Large intestine (tissue), 3 donors: ENCODE measurements around the gene UBXN4. TPM values are rescaled to one million over a fixed set of nuclear protein-coding genes. Genes with fewer than 3 reads are reported as not detected.
"Not testable (repeated sequence)": the region's sequence is repeated elsewhere in the genome, so short reads cannot be mapped to it uniquely, and the experiment has no call there.

Source experiments
- DNase-seq, 2 donors: peaks; one replicate each; pipeline versions ENCODE4 v3.0.0 to v3.0.0-alpha.2; 2013
- H3K27ac ChIP-seq: one replicate; pipeline ENCODE4 v1.5.1; 2013; ENCODE audit warnings: low read length
- H3K27me3 ChIP-seq: 2 replicates; pipeline ENCODE4 v1.6.1; 2013; ENCODE audit warnings: low read length; ENCODE audit not compliant: control insufficient read depth, insufficient read depth
- H3K36me3 ChIP-seq: 2 replicates; pipeline ENCODE4 v1.6.1; 2013; ENCODE audit warnings: low read length; ENCODE audit not compliant: control insufficient read depth, insufficient read depth
- H3K4me1 ChIP-seq: one replicate; pipeline ENCODE4 v1.6.1; 2013; ENCODE audit warnings: low read length; ENCODE audit not compliant: control insufficient read depth, insufficient read depth
- H3K4me3 ChIP-seq: one replicate; pipeline ENCODE4 v1.5.1; 2013; ENCODE audit warnings: low read length
- H3K9me3 ChIP-seq: one replicate; pipeline ENCODE4 v1.6.1; 2013; ENCODE audit warnings: mild to moderate bottlenecking, low read depth, low read length, moderate library complexity; ENCODE audit not compliant: control insufficient read depth
- WGBS: methylation state at CpG from one replicate; pipeline ENCODE4 v1.1.5; 2013; ENCODE audit warnings: low lambda C conversion rate; ENCODE audit not compliant: insufficient coverage; 5-methylcytosine and 5-hydroxymethylcytosine counted together
- polyA plus RNA-seq: library from polyadenylated mRNA; unstranded; fragments of 120-200 nt; gene quantifications from one replicate; pipeline ENCODE4 v1.2.1, GENCODE V29; 2013

Gene UBXN4
- polyA plus RNA-seq, 1 donor: 129 TPM

DNA sequence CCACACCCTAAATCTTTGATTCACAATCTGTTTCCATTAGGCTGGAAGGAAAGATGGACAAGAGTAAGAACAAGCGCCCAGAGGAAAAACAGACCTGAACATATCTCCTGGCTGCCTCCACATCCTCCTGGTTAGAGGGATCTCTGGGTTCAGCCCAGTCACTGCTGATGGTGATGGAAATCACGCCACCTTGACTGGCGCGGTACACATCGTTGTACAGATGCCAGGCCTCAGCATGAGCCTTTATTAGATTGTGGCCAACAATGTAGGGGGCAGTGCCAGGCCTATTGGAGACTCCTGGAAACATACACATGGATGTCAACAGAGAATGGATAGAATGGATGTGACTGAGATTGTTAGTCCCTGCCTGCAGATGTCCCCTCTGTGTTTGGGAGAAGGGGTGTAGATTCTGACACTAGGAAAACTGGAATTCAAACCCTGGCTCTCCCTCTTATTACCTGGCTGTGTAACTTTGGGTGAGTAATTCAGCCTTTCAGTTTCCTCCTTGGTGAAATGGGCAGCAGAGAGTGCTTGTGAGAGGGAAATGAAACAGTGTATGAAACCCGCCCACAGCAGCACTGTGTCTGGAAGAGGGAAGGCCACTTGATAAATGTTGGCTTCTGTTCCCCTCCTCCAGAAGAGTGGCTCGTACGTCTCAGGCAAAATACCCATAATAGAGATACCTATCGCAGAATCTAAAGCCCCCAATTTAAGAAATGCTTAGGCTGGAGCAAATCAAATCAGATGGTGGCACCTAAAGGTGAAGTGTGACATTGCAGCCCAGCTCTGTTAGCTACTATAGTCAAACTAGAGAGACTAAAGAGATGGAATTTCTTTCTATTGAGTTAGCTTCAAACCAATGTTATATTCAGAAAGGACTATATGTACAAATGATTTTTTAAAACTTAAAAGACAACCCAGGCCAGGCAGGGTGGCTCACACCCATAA is 59.1 kb downstream of the UBXN4 start:
- Histone ChIP-seq H3K27me3 (no peaks in the 10 kb centered on the region), H3K36me3 (peaks cover 62% of the 10 kb centered on the region), H3K27ac (no peak overlapping the region), H3K9me3 (no peaks in the 10 kb centered on the region), H3K4me3 (no peak overlapping the region), H3K4me1 (no peaks in the 10 kb centered on the region)
- DNase-seq: no peak
- no CpG with 5 or more reads among the region's 9 CpGs for WGBS

DNA sequence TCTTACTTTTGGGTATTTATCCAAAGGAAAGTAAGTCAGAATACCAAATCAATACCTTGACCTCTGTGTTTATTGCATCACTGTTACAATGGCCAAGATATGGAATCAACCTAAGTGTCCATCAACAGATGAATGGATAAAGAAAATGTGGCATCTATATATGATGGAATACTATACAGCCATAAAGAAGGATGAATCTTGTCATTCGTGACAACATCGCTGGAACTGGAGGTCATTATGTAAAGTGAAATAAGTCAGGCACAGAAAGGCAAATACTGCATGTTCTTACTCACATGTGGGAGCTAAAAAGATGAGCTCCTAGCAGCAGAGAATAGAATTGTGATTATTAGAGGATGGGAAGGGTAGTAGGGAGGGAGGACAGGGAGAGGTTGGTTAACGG is 60.7 kb downstream of the UBXN4 start:
- Histone ChIP-seq H3K9me3 (no peaks in the 10 kb centered on the region), H3K4me1 (no peaks in the 10 kb centered on the region), H3K4me3 (no peak overlapping the region), H3K36me3 (peaks cover 62% of the 10 kb centered on the region), H3K27me3 (no peaks in the 10 kb centered on the region), H3K27ac (no peak overlapping the region)
- no peak for DNase-seq
- WGBS: 0% methylated on average over 1 of the region's 3 CpGs

DNA sequence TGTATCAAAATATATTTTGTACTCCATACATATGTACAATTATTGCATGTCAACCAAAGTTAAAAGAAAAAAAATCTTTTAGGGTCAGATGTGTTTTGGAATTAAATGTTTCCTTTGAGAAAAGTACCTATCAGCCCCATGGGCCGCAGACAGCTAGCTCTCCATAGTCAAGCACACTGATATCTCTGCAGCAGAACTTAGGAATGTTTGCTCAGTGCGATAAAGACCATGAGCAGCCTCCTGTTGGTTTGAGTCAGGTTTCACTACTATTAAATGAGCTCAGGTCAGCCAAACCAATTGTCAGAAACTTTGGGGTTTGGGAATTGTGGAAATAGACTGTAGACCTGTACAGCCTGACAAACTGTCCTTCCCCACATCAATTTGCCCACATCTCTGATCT is 61.6 kb downstream of the UBXN4 start:
- Histone ChIP-seq H3K4me3 (no peak overlapping the region), H3K36me3 (peaks cover 62% of the 10 kb centered on the region), H3K27me3 (no peaks in the 10 kb centered on the region), H3K4me1 (no peaks in the 10 kb centered on the region), H3K27ac (no peak overlapping the region), H3K9me3 (no peaks in the 10 kb centered on the region)
- peak in 1 of 2 donors; percentile 25 for DNase-seq
- no CpG with 5 or more reads among the region's 2 CpGs for WGBS

DNA sequence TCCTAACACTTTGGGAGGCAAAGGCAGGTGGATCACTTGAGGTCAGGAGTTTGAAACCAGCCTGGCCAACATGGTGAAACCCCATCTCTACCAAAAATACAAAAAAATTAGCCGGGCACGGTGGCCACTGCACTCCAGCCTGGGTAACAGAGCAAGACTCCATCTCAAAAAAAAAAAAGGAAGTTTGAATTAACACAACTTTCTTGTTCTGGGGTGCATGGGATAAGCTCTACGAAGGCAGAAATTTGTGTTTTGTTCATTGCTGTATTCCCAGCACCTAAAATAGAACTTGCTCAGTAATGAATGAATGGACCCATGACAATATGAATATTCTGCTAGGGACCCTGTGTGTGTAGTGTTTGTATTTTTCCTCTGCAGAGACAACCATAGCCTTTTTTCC is 66.2 kb downstream of the UBXN4 start:
- H3K36me3 ChIP-seq: peaks cover 56% of the 10 kb centered on the region
- DNase-seq, H3K27me3 ChIP-seq, H3K9me3 ChIP-seq, H3K4me3 ChIP-seq, H3K27ac ChIP-seq, H3K4me1 ChIP-seq: not testable (repeated sequence)
- WGBS: 80% methylated on average over 1 of the region's 3 CpGs

DNA sequence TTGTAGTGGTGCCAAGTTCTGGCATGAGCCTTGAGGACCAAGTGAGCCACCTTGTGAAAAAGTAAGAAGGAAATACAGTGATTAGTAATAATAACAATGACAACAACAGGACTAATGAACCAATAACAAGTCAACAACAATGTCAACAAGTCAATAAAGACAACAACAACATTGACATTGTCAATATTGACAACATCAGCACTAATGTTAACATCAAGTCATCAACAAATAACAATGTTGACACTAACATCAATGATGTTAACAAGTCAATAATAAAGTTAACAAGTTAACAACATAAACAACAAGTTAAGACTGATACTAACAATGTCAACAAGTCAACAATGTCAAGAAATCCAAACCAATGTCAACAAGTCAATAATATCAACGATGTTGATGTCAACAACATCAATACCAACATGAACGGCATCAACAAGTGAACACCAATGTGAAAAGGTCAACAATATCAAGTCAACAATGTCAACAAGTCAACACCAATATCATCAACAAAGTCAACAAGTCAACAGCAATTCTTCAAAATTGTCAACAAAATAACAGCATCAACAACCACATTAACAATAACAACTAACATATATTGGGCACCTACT is 71.4 kb downstream of the UBXN4 start:
- no peaks in the 10 kb centered on the region for H3K27me3 ChIP-seq
- H3K36me3 ChIP-seq: peaks cover 52% of the 10 kb centered on the region
- no peak for DNase-seq
- H3K9me3 ChIP-seq: peaks cover 3% of the 10 kb centered on the region
- 51% methylated on average over 2 of the region's 2 CpGs for WGBS
- H3K27ac ChIP-seq: no peak overlapping the region
- no peak overlapping the region for H3K4me3 ChIP-seq
- no peaks in the 10 kb centered on the region for H3K4me1 ChIP-seq

DNA sequence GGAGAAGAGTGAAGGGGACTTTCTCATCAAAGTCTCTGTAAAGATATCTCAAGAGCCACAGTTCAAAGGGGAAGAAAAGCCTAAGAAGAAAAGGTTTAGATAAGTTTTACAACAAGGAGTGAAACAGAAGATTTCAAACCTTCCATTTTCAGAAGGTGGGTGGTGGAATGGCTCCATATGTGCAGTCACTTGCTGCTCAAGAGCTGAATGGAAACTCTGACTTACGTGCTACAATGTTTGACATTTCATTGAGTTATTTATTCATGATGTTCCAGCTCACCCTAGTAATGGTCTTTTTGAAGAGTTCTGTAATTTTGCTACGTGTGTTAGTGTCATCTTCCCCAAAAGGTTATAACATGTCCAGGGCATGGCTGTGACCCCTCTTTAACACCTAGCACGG is 73.6 kb downstream of the UBXN4 start:
- Histone ChIP-seq H3K4me1 (no peaks in the 10 kb centered on the region), H3K36me3 (peaks cover 50% of the 10 kb centered on the region), H3K27ac (no peak overlapping the region), H3K4me3 (no peak overlapping the region), H3K9me3 (peaks cover 3% of the 10 kb centered on the region), H3K27me3 (no peaks in the 10 kb centered on the region)
- WGBS: no CpG with 5 or more reads among the region's 3 CpGs
- DNase-seq: no peak

DNA sequence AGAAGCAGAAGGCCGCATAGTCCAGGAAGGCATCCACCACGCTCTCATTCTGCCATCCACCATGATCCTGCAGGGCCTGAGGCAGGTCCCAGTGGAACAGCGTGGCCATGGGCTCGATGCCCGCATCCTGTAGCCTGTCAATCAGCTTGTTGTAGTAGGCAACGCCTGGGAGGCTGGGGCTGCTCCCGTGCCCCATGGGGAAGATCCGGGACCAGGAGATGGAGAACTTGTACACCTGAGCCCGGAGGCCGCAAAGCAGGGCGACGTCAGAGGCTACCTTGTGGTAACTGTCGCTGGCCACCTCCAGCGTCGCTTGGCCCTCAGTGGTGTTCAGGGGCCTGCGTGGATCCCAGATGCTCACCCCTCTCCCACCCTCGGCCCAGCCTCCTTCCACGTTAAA is 75.8 kb downstream of the UBXN4 start:
- DNase-seq: no peak
- no peak overlapping the region for H3K4me3 ChIP-seq
- H3K9me3 ChIP-seq: peaks cover 3% of the 10 kb centered on the region
- no peaks in the 10 kb centered on the region for H3K27me3 ChIP-seq
- no peak overlapping the region for H3K27ac ChIP-seq
- no peaks in the 10 kb centered on the region for H3K4me1 ChIP-seq
- peaks cover 60% of the 10 kb centered on the region for H3K36me3 ChIP-seq
- WGBS: no CpG with 5 or more reads among the region's 18 CpGs

DNA sequence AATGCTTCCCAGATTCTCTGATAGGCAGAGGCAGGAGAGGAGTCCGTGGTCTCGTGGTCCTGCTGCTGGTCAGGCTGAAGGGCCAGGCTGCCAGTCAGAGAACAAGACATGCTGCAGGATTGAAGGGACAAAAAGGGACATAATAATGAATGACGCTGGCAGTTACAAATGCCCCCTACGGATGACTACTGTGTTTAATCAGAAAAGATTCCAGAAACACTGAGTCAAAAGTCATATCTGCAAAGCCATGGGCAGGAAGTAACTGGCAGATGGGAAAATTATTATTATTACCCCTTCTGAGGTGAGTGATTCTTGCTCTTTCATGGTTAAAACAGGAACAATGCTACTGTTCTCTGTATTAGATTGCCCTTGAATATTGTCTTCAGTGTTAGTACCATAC is 76.3 kb downstream of the UBXN4 start:
- Histone ChIP-seq H3K36me3 (peaks cover 62% of the 10 kb centered on the region), H3K27ac (no peak overlapping the region), H3K27me3 (no peaks in the 10 kb centered on the region), H3K4me3 (no peak overlapping the region), H3K4me1 (no peaks in the 10 kb centered on the region), H3K9me3 (peaks cover 4% of the 10 kb centered on the region)
- 100% methylated on average over 1 of the region's 4 CpGs for WGBS
- DNase-seq: no peak

DNA sequence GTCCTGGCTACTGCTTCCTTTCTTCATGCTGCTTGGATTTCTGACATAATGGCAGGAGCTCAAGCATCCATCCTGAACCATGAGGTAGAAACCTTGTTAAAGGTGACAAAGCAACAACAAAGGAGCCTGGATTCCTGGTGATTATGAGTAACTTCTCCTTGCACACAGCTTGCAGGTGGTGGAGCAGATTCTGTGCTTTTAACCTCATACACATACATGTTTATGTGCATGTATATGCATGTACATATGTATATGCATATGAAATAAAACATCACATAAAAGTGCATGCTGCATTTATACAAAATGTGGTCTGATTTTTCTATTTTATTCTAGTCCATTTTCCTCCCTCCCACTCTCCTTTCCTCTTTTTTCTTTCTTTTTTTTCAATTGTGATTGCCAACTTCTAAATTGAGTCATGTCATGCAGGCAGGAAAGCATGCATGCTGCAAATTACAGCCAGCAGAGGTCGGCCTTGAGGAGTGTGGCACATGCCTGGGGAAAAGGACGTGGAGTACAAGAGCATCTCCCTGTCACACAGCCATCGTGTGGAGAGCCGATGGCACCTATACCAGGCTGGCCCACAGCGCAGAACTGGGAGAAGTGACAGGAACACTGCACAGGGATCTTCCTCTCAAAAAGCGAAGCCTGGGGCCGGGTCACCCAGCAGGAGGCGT is 77.4 kb downstream of the UBXN4 start:
- Histone ChIP-seq H3K27ac (no peak overlapping the region), H3K9me3 (peaks cover 9% of the 10 kb centered on the region), H3K36me3 (peaks cover 70% of the 10 kb centered on the region), H3K27me3 (no peaks in the 10 kb centered on the region), H3K4me3 (no peak overlapping the region), H3K4me1 (no peaks in the 10 kb centered on the region)
- WGBS: no CpG with 5 or more reads among the region's 8 CpGs
- no peak for DNase-seq

DNA sequence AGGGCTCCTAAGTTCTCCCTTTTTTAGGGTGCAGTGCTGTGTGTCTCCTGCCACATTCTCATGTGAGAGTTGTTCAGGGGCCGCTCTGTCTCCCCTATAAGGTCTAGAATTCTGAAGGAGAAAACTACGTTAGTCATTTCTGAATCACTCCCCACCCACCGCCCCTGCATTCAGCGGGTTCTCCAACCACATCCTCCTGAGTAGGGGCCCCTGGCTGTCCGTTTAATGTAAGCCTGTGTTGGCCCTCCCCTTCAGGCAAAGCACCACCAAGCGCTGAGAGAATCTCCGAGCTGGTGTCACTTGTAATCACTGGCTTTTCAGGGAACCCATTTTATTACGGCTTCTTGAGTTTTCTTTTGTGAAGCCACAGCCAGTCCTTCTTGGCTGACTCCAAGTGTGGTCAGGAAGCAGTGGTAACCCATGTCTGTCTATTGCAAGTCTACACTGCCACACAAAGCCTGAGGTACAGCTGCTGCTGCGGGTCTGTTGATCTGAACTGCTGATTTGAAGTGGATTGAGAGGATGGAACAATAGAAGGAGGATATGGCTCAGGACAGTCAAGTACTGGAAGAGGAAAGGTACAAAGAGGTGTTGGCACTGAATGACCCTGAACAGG is 78.5 kb downstream of the UBXN4 start:
- H3K36me3 ChIP-seq: peaks cover 75% of the 10 kb centered on the region
- peaks cover 1% of the 10 kb centered on the region for H3K4me1 ChIP-seq
- H3K27ac ChIP-seq: no peak overlapping the region
- no peak overlapping the region for H3K4me3 ChIP-seq
- peaks cover 6% of the 10 kb centered on the region for H3K9me3 ChIP-seq
- DNase-seq: no peak
- H3K27me3 ChIP-seq: no peaks in the 10 kb centered on the region
- WGBS: no CpG with 5 or more reads among the region's 9 CpGs
